Measurements from ENCODE around the gene HUS1B. TPM values are rescaled to one million over a fixed set of nuclear protein-coding genes. Genes with fewer than 3 reads are reported as not detected.

HUS1B gene
- total and polyA plus RNA-seq, 2 of the 13 experiments (the other 11 are each of a cell fraction or from before 2014, with no cell fraction given) = 0.18 to 0.40 TPM

GRCh38 chr6:611928-612327 lies 45.0 kb downstream of the HUS1B start (continued):
- no peak for TF ChIP-seq MIER3 (CRISPR knock-in tag; IDR thresholded peaks at IDR 0.05; ENCODE audit: borderline replicate concordance)
- no peak for TF ChIP-seq SMAD1 (CRISPR knock-in tag; IDR thresholded peaks at IDR 0.05; ENCODE audit: borderline replicate concordance, low read depth)
- no peak for TF ChIP-seq DNMT1 (CRISPR knock-in tag; IDR thresholded peaks at IDR 0.05)
- TF ChIP-seq U2AF1 (optimal IDR thresholded peaks at IDR 0.05; ENCODE audit: low read depth, low read length) = no peak
- no peak for TF ChIP-seq RBFOX2 (IDR thresholded peaks at IDR 0.05; ENCODE audit: low read depth, low read length)
- no peak for TF ChIP-seq ZNF225 (CRISPR knock-in tag; IDR thresholded peaks at IDR 0.05)
- TF ChIP-seq PTBP1 (IDR thresholded peaks at IDR 0.05; ENCODE audit: low read depth, low read length, poor library complexity, severe bottlenecking) = no peak
- no peak for TF ChIP-seq TFAP4 (IDR thresholded peaks at IDR 0.05; ENCODE audit: borderline replicate concordance, low read depth)
- no peak for TF ChIP-seq ZNF33B (CRISPR knock-in tag; IDR thresholded peaks at IDR 0.05)
- TF ChIP-seq, protein P1, sequence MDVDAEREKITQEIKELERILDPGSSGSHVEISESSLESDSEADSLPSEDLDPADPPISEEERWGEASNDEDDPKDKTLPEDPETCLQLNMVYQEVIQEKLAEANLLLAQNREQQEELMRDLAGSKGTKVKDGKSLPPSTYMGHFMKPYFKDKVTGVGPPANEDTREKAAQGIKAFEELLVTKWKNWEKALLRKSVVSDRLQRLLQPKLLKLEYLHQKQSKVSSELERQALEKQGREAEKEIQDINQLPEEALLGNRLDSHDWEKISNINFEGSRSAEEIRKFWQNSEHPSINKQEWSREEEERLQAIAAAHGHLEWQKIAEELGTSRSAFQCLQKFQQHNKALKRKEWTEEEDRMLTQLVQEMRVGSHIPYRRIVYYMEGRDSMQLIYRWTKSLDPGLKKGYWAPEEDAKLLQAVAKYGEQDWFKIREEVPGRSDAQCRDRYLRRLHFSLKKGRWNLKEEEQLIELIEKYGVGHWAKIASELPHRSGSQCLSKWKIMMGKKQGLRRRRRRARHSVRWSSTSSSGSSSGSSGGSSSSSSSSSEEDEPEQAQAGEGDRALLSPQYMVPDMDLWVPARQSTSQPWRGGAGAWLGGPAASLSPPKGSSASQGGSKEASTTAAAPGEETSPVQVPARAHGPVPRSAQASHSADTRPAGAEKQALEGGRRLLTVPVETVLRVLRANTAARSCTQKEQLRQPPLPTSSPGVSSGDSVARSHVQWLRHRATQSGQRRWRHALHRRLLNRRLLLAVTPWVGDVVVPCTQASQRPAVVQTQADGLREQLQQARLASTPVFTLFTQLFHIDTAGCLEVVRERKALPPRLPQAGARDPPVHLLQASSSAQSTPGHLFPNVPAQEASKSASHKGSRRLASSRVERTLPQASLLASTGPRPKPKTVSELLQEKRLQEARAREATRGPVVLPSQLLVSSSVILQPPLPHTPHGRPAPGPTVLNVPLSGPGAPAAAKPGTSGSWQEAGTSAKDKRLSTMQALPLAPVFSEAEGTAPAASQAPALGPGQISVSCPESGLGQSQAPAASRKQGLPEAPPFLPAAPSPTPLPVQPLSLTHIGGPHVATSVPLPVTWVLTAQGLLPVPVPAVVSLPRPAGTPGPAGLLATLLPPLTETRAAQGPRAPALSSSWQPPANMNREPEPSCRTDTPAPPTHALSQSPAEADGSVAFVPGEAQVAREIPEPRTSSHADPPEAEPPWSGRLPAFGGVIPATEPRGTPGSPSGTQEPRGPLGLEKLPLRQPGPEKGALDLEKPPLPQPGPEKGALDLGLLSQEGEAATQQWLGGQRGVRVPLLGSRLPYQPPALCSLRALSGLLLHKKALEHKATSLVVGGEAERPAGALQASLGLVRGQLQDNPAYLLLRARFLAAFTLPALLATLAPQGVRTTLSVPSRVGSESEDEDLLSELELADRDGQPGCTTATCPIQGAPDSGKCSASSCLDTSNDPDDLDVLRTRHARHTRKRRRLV (CRISPR knock-in tag; IDR thresholded peaks at IDR 0.05) = no peak
- no peak for TF ChIP-seq HMGXB4 (CRISPR knock-in tag; IDR thresholded peaks at IDR 0.05; ENCODE audit: borderline replicate concordance in 1 of 2, low read depth in 1 of 2)
- TF ChIP-seq HNRNPH1 (optimal IDR thresholded peaks at IDR 0.05; ENCODE audit: low read depth, low read length) = no peak
- no peak for TF ChIP-seq MBD4 (IDR thresholded peaks at IDR 0.05; ENCODE audit: borderline replicate concordance, low read length)
